NCI-H460 (cell line): ENCODE results near the gene SREBF2. TPM values are rescaled to one million over a fixed set of nuclear protein-coding genes. Genes with fewer than 3 reads are reported as not detected.
A peak's percentile ranks its signal among the peaks of the same experiment; 100 is the strongest.

Source experiments
- DNase-seq: peaks from one replicate; pipeline ENCODE4 v3.0.0-alpha.2; 2016; ENCODE audit warnings: low read depth; ENCODE audit errors: extremely low read depth
- polyA plus RNA-seq: library from polyadenylated mRNA; depleted of rRNA; stranded (reverse); fragments of >200 nt; gene quantifications from 2 replicates; pipeline ENCODE4 v1.2.3, GENCODE V29; 2014; cell fraction: nucleus; rRNA removed
- total RNA-seq: library from RNA; depleted of rRNA; stranded (reverse); fragments of >200 nt; shearing (Covaris generic); gene quantifications from 2 replicates; pipeline ENCODE4 v1.2.3, GENCODE V29; 2014; rRNA removed

Gene SREBF2
- total RNA-seq, result 29.5 and 29.9 TPM in 2 replicates
- 68.4 and 72.4 TPM in 2 replicates for polyA plus RNA-seq

GRCh38 chr22:41832553-41833368 is at the start of gene SREBF2:
TSS of gene SREBF2 (plus strand) at chr22:41833105. CDS start at chr22:41833271, 166 bp downstream.
- DNase-seq, result peak; percentile 98

- no peak for DNase-seq
Measured at GRCh38 chr22:41787331-41787730, 45.6 kb upstream of the SREBF2 start.

GRCh38 chr22:41793871-41794270 is 39.0 kb upstream of the SREBF2 start:
- no peak for DNase-seq

- no peak for DNase-seq
Measured at GRCh38 chr22:41798736-41799135, 34.2 kb upstream of the SREBF2 start.

- DNase-seq, result no peak
Measured at GRCh38 chr22:41799486-41800347, 33.2 kb upstream of the SREBF2 start.

- peak; percentile 70 for DNase-seq
Measured at GRCh38 chr22:41800348-41801146, 32.4 kb upstream of the SREBF2 start, which contains the start of gene CCDC134. TSS of gene CCDC134 (plus strand) at chr22:41800679. CDS start at chr22:41808891, 8,212 bp downstream.

GRCh38 chr22:41801147-41801819 is 31.6 kb upstream of the SREBF2 start:
- no peak for DNase-seq

GRCh38 chr22:41801886-41802285 is 31.0 kb upstream of the SREBF2 start:
- DNase-seq, result no peak

GRCh38 chr22:41805639-41806038 is 27.3 kb upstream of the SREBF2 start:
- DNase-seq, result no peak

GRCh38 chr22:41808400-41808799 is 24.5 kb upstream of the SREBF2 start:
- no peak for DNase-seq

GRCh38 chr22:41810022-41810421 is 22.9 kb upstream of the SREBF2 start:
- DNase-seq, result no peak

- DNase-seq, result no peak
Measured at GRCh38 chr22:41812805-41813545, 19.9 kb upstream of the SREBF2 start.

- no peak for DNase-seq
Measured at GRCh38 chr22:41813726-41814410, 19.0 kb upstream of the SREBF2 start.

- DNase-seq, result no peak
Measured at GRCh38 chr22:41815716-41816115, 17.2 kb upstream of the SREBF2 start.

- no peak for DNase-seq
Measured at GRCh38 chr22:41816241-41816640, 16.7 kb upstream of the SREBF2 start.

- no peak for DNase-seq
Measured at GRCh38 chr22:41816871-41817270, 16.0 kb upstream of the SREBF2 start.

- DNase-seq, result no peak
Measured at GRCh38 chr22:41818011-41818410, 14.9 kb upstream of the SREBF2 start.

- DNase-seq, result no peak
Measured at GRCh38 chr22:41818596-41818995, 14.3 kb upstream of the SREBF2 start.

- DNase-seq, result no peak
Measured at GRCh38 chr22:41819257-41819656, 13.6 kb upstream of the SREBF2 start.
